Measurements from ENCODE around the gene EFCAB10. TPM values are rescaled to one million over a fixed set of nuclear protein-coding genes. Genes with fewer than 3 reads are reported as not detected.
"Not testable (repeated sequence)": the region's sequence is repeated elsewhere in the genome, so short reads cannot be mapped to it uniquely, and the experiment has no call there.

The EFCAB10 gene
- total RNA-seq, 2 donors from 2014 or later = not detected

- intact Hi-C loops (cut with DNase I) = no loop called here
- 84 to 86% methylated on average over 10 of the region's 10 CpGs for WGBS, 2 donors
- Histone ChIP-seq H3K27me3 (no peaks in the 10 kb centered on the region), H3K36me3 (replicated peaks in 1 of 2; ENCODE audit: insufficient read depth in 1 of 2, low read depth in 2 of 2) (no peaks in the 10 kb centered on the region), H3K27ac (no peak overlapping the region), H3K4me1 (peaks cover 16% of the 10 kb centered on the region), H3K9me3 (no peaks in the 10 kb centered on the region), H3K4me3 (no peak overlapping the region)
- TF ChIP-seq, protein P1, sequence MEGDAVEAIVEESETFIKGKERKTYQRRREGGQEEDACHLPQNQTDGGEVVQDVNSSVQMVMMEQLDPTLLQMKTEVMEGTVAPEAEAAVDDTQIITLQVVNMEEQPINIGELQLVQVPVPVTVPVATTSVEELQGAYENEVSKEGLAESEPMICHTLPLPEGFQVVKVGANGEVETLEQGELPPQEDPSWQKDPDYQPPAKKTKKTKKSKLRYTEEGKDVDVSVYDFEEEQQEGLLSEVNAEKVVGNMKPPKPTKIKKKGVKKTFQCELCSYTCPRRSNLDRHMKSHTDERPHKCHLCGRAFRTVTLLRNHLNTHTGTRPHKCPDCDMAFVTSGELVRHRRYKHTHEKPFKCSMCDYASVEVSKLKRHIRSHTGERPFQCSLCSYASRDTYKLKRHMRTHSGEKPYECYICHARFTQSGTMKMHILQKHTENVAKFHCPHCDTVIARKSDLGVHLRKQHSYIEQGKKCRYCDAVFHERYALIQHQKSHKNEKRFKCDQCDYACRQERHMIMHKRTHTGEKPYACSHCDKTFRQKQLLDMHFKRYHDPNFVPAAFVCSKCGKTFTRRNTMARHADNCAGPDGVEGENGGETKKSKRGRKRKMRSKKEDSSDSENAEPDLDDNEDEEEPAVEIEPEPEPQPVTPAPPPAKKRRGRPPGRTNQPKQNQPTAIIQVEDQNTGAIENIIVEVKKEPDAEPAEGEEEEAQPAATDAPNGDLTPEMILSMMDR (IDR thresholded peaks at IDR 0.05) = no peak
- no peak for TF ChIP-seq POLR2A (IDR thresholded peaks at IDR 0.05)
- no peak for ATAC-seq
- DNase-seq = no peak
Measured at GRCh38 chr7:105530126-105530525, 51.2 kb downstream of the EFCAB10 start.

DNA sequence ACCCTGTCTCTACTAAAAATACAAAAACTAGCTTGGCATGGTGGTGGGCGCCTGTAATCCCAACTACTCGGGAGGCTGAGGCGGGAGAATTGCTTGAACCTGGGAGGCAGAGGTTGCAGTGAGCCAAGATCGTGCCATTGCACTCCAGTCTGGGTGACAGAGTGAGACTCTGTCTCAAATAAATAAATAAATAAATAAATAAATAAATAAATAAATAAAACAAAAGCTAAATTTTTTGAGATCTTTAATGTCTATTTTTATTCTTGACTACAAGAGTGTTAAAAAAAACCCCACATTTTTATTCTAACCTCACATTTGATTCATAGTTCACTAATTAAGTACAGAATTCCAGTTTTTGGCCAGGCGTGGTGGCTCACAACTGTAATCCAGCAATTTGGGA lies 53.6 kb downstream of the EFCAB10 start:
- H3K36me3 ChIP-seq (replicated peaks in 1 of 2; ENCODE audit: insufficient read depth in 1 of 2, low read depth in 2 of 2); H3K27ac ChIP-seq; H3K9me3 ChIP-seq; H3K27me3 ChIP-seq; H3K4me1 ChIP-seq; H3K4me3 ChIP-seq; intact Hi-C loops (cut with DNase I); DNase-seq; ATAC-seq: not testable (repeated sequence)
- 83 to 92% methylated on average over 5 of the region's 5 CpGs for WGBS, 2 donors

DNA sequence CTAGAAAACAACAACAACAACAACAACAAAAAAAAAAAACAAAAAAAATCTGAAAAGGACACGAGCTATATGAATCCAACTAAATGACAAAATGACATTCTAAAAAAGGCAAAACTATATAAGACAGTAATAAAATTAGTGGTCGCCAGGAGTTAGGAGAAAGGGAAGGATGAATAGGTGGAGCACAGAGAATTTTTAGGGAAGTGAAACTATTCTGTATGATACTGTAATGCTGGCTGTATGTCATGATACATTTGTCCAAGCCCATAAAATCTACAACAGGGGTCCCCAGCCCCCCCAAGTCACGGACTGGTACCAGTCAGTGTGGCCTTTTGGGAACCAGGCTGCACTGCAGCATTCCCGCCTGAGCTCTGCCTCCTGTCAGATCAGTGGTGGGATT lies 56.5 kb downstream of the EFCAB10 start:
- Histone ChIP-seq H3K9me3 (no peaks in the 10 kb centered on the region), H3K4me3 (no peak overlapping the region), H3K27ac (no peak overlapping the region), H3K4me1 (peaks cover 17% of the 10 kb centered on the region), H3K36me3 (replicated peaks in 1 of 2; ENCODE audit: insufficient read depth in 1 of 2, low read depth in 2 of 2) (no peaks in the 10 kb centered on the region), H3K27me3 (no peaks in the 10 kb centered on the region)
- DNase-seq = no peak
- TF ChIP-seq, protein P1 (IDR thresholded peaks at IDR 0.05) = no peak
- no peak for TF ChIP-seq POLR2A (IDR thresholded peaks at IDR 0.05)
- no peak for ATAC-seq
- WGBS, 2 donors = 66 to 93% methylated on average over 4 of the region's 4 CpGs
- intact Hi-C loops (cut with DNase I) = no loop called here

- not testable (repeated sequence) for DNase-seq, ATAC-seq, H3K27ac ChIP-seq
Measured at GRCh38 chr7:105524423-105524822, 56.9 kb downstream of the EFCAB10 start.

DNA sequence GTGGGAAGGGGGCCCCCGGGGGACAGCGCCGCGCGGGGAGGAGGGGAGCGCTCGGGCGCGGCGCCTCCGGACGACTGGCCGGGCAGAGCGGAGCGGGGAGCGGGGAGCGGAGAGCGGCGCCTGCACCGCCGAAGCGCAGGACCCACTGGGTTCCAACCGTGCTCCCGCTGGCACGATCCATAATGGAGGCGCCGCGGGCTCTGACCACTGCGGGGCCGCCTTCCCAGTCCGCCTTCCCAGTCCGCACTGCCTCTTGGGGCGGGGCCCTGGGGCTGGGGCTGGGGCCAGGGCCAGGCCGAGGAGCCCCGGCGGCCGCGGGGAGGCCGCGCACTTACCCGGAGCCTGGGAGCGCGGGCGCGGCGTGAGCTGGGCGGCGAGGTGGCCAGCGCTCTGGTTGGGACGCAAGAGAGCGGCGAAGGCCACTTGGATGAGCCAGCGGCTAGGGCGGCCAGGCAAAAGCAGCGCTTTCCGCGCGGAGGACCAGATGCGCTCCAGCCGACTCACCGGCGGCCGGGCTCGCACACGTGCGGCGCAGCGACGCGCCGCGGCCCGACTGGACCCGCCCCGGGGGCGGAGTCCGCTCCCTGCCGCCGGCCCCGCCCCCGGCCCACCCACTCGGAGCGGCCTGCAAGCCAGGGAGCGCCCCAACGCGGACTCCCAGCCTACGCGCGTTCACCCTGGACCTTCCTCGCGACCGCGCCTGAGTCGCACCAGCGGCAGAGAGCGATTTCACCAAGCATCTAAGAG lies 59.4 kb downstream of the EFCAB10 start, which contains the start of gene PUS7:
Gene PUS7 (minus strand): TSS at position 555 of the 747 bp plus-strand sequence. CDS start 13,759 bp downstream, outside the sequence.
- no peaks in the 10 kb centered on the region for H3K27me3 ChIP-seq
- TF ChIP-seq, protein P1 (IDR thresholded peaks at IDR 0.05) = peak in 1 of 7 experiments; percentile 9
- TF ChIP-seq POLR2A (IDR thresholded peaks at IDR 0.05) = peak; percentile 74 to 76 (median 74)
- intact Hi-C loops (cut with DNase I) = no loop called here
- H3K36me3 ChIP-seq (replicated peaks in 1 of 2; ENCODE audit: insufficient read depth in 1 of 2, low read depth in 2 of 2) = no peaks in the 10 kb centered on the region
- H3K9me3 ChIP-seq = no peaks in the 10 kb centered on the region
- peak; percentile 95 for ATAC-seq
- peak within 1 kb of the TSS; percentile 77 to 95 (median 94) for H3K27ac ChIP-seq
- peak within 1 kb of the TSS; percentile 62 to 87 for H3K4me3 ChIP-seq
- 0% methylated on average over 6 to 87 of the region's 96 CpGs for WGBS, 2 donors
- peak; percentile 87 to 92 (median 90) for DNase-seq
- H3K4me1 ChIP-seq = peaks cover 17% of the 10 kb centered on the region

More at GRCh38 chr7:105524423-105524822, 56.9 kb downstream of the EFCAB10 start:
- H3K4me1 ChIP-seq = peaks cover 17% of the 10 kb centered on the region
- H3K4me3 ChIP-seq; intact Hi-C loops (cut with DNase I); H3K9me3 ChIP-seq; H3K36me3 ChIP-seq (replicated peaks in 1 of 2; ENCODE audit: insufficient read depth in 1 of 2, low read depth in 2 of 2); H3K27me3 ChIP-seq: not testable (repeated sequence)
- WGBS, 2 donors = 89 to 93% methylated on average over 11 of the region's 11 CpGs
